A549 treated with AZD9567 at 1 μM for 4 hours (cell line): Measurements from ENCODE around the gene NARS2. TPM values are rescaled to one million over a fixed set of nuclear protein-coding genes. Genes with fewer than 3 reads are reported as not detected.

Experiments
- total RNA-seq: library from RNA; stranded (reverse); fragments of 200-300 nt; extraction: Qiagen RNA extraction; gene quantifications from 5 replicates; pipeline ENCODE4 v1.2.3, GENCODE V29; 2022; ENCODE audit not compliant: insufficient read depth

The NARS2 gene, protein sequence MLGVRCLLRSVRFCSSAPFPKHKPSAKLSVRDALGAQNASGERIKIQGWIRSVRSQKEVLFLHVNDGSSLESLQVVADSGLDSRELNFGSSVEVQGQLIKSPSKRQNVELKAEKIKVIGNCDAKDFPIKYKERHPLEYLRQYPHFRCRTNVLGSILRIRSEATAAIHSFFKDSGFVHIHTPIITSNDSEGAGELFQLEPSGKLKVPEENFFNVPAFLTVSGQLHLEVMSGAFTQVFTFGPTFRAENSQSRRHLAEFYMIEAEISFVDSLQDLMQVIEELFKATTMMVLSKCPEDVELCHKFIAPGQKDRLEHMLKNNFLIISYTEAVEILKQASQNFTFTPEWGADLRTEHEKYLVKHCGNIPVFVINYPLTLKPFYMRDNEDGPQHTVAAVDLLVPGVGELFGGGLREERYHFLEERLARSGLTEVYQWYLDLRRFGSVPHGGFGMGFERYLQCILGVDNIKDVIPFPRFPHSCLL
- 18.1 to 29.6 TPM (median 20.4 TPM) in 5 replicates for total RNA-seq

DNA sequence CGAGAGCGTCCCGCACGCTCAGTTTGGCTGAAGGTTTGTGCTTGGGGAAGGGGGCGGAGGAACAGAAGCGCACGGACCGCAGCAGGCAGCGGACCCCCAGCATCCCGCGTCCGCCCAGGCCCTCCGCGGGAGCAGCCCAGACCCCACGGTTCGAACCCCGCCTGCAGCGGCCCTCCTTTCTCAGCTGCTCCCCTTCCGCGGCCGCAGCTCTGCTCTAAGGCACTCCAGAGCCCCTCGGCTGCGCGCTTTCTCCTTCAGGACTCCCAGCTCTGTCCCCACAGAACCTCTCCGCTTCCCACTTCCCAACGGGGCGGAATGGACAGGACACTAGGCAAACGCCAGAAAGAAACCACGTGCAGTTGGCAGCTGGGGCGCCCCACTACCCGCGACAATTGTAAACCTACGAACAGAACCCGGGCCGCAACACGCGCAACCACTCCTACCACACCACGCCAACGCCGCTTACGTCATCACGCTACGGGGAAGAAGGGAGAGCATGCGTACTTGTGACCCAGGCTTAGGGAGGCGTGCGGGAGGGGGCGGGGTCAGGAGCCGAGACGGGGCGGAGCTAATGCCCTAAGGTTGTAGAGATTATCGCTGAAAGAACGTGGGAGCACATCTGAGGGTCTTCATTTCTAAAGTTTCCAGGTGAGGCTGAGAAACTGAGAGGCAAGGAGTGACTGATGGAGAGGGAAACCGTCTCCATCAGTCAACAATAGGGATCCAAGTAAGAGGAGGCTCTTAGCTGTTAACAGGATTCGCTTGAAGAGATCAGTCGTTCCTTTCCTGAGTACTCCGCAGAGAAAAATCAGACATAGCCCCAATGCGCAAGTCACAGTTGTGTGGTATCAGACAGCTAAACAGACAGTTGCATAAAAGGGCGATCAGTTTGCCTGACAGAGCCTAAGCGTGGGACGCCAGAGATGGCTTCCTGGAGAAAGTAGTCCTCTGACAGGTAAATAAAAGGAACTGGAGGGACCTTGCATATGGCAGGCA lies at the start of gene NARS2:
Gene NARS2 (minus strand): TSS at position 479 of the 996 bp plus-strand sequence. CDS start 376 bp downstream, at position 103.

DNA sequence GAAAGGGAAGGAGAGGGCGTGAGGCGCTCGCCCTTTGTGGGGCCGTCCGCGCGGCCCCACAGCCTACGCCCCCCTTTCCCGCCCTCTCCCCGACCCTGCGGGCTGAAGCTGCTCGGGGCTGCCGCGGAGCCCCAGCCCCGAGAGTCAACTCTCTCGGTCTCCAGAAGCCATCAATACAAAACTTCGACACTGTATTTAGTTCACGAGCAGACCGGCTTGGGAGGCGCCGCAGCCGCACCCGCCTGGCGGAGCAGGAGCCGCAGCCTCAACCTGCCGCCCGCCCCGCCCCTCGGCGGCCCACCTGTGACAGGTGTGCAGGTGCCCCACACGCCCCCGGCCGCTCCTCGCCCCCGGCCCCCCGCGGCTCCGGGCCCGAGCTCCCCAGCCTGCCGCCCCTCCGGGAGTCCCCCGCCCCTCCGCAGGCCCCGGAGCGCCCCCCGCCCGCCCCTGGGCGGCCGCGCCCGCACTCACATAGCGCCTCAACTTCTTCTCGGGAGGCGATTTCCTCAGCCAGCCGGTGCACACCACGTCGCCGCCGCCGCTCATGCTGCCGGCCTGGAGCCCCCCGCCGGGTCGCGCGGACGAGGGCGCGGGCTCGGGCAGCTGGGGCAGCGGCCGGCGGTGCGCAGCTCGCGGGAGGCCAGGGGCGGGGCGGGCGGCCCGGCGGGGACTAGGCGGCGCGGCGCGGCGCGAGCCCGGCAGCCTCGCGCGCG lies 157.3 kb downstream of the NARS2 start, which contains the start of gene GAB2:
Gene GAB2 (minus strand): TSS at position 646 of the 713 bp plus-strand sequence. CDS start 100 bp downstream, at position 546.

Other genes starting within 250 kb of the NARS2 start
- 3.0 to 4.2 TPM (median 4.0 TPM) in 5 replicates for gene GAB2, start 157.0 kb downstream of the NARS2 start, total RNA-seq